ENCODE measurements around the gene CRNKL1. TPM values are rescaled to one million over a fixed set of nuclear protein-coding genes. Genes with fewer than 3 reads are reported as not detected.

Gene CRNKL1
- total RNA-seq, 2 donors from 2014 or later, result 22.2 to 23.4 TPM

DNA sequence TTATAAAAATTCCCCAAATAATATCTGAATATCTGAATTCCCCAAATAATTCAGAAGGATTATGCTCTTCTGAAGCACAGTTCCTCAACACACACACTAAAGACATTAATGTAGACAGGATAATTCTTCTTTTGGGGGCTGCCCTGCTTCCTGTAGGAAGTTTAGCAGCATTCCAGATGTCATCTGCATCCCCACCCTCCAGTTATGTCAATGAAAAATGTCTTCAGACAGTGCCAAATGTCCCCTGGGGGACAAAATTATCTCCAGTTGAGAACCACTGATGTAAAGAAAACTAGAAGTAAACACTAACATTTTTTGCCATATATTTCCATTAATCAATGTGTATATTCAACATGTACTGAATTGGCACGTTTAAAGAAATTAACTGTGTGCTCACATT lies 61.0 kb downstream of the CRNKL1 start:
- Mint-ChIP-seq H3K4me3 (no peak overlapping the region), H3K4me1 (peaks cover 12% of the 10 kb centered on the region), H3K27me3 (ENCODE audit: insufficient read depth) (no peaks in the 10 kb centered on the region), H3K36me3 (ENCODE audit: low read depth) (no peaks in the 10 kb centered on the region), H3K27ac (no peak overlapping the region), H3K9me3 (no peaks in the 10 kb centered on the region)
- WGBS, 2 experiments (ENCODE audit: insufficient coverage in 1 of 2, insufficient read length in 1 of 2), result 94 to 100% methylated on average over 1 of the region's 1 CpG
- TF ChIP-seq, protein P1, sequence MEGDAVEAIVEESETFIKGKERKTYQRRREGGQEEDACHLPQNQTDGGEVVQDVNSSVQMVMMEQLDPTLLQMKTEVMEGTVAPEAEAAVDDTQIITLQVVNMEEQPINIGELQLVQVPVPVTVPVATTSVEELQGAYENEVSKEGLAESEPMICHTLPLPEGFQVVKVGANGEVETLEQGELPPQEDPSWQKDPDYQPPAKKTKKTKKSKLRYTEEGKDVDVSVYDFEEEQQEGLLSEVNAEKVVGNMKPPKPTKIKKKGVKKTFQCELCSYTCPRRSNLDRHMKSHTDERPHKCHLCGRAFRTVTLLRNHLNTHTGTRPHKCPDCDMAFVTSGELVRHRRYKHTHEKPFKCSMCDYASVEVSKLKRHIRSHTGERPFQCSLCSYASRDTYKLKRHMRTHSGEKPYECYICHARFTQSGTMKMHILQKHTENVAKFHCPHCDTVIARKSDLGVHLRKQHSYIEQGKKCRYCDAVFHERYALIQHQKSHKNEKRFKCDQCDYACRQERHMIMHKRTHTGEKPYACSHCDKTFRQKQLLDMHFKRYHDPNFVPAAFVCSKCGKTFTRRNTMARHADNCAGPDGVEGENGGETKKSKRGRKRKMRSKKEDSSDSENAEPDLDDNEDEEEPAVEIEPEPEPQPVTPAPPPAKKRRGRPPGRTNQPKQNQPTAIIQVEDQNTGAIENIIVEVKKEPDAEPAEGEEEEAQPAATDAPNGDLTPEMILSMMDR (conservative IDR thresholded peaks at IDR 0.05), result no peak
- H3K27ac ChIP-seq (ENCODE audit: low read depth, low read length), result no peak overlapping the region
- no peak overlapping the region for H3K4me3 ChIP-seq (ENCODE audit: low read length)
- peaks cover 2% of the 10 kb centered on the region for H3K4me1 ChIP-seq (ENCODE audit: control insufficient read depth, insufficient read depth, low read length)
- H3K36me3 ChIP-seq (ENCODE audit: control insufficient read depth, insufficient read depth, low read length), result no peaks in the 10 kb centered on the region
- no peaks in the 10 kb centered on the region for H3K9me3 ChIP-seq (ENCODE audit: control insufficient read depth, low read length)
- H3K27me3 ChIP-seq (ENCODE audit: control insufficient read depth, insufficient read depth, low read length, poor library complexity, severe bottlenecking), result no peaks in the 10 kb centered on the region
- no peak for DNase-seq
- H3K9ac ChIP-seq (ENCODE audit: extremely low read depth, low read length, poor library complexity, severe bottlenecking), result no peak overlapping the region

- H3K4me1 Mint-ChIP-seq, result peaks cover 12% of the 10 kb centered on the region
- Histone ChIP-seq H3K27ac (ENCODE audit: low read depth, low read length) (no peak overlapping the region), H3K4me3 (ENCODE audit: low read length) (no peak overlapping the region), H3K27me3 (ENCODE audit: control insufficient read depth, insufficient read depth, low read length, poor library complexity, severe bottlenecking) (no peaks in the 10 kb centered on the region), H3K4me1 (ENCODE audit: control insufficient read depth, insufficient read depth, low read length) (peaks cover 2% of the 10 kb centered on the region), H3K9ac (ENCODE audit: extremely low read depth, low read length, poor library complexity, severe bottlenecking) (no peak overlapping the region), H3K9me3 (ENCODE audit: control insufficient read depth, low read length) (no peaks in the 10 kb centered on the region), H3K36me3 (ENCODE audit: control insufficient read depth, insufficient read depth, low read length) (no peaks in the 10 kb centered on the region)
- no peak for DNase-seq
- TF ChIP-seq, protein P1 (conservative IDR thresholded peaks at IDR 0.05), result no peak
- H3K27ac Mint-ChIP-seq, result no peak overlapping the region
- H3K27me3 Mint-ChIP-seq (ENCODE audit: insufficient read depth), result no peaks in the 10 kb centered on the region
- H3K9me3 Mint-ChIP-seq, result no peaks in the 10 kb centered on the region
- 91 to 100% methylated on average over 4 to 5 of the region's 5 CpGs for WGBS, 2 experiments (ENCODE audit: insufficient coverage in 1 of 2, insufficient read length in 1 of 2)
- H3K4me3 Mint-ChIP-seq, result no peak overlapping the region
- H3K36me3 Mint-ChIP-seq (ENCODE audit: low read depth), result no peaks in the 10 kb centered on the region
Measured at GRCh38 chr20:19990850-19991249, 61.4 kb downstream of the CRNKL1 start.

GRCh38 chr20:19987046-19987445 lies 65.2 kb downstream of the CRNKL1 start:
- WGBS, 2 experiments (ENCODE audit: insufficient coverage in 1 of 2, insufficient read length in 1 of 2), result 91 to 100% methylated on average over 1 to 4 of the region's 4 CpGs
- no peaks in the 10 kb centered on the region for H3K27me3 Mint-ChIP-seq (ENCODE audit: insufficient read depth)
- H3K36me3 Mint-ChIP-seq (ENCODE audit: low read depth), result no peaks in the 10 kb centered on the region
- no peaks in the 10 kb centered on the region for H3K27me3 ChIP-seq (ENCODE audit: control insufficient read depth, insufficient read depth, low read length, poor library complexity, severe bottlenecking)
- H3K27ac Mint-ChIP-seq, result no peak overlapping the region
- TF ChIP-seq, protein P1 (conservative IDR thresholded peaks at IDR 0.05), result no peak
- no peak for DNase-seq
- no peak overlapping the region for H3K9ac ChIP-seq (ENCODE audit: extremely low read depth, low read length, poor library complexity, severe bottlenecking)
- H3K4me3 ChIP-seq (ENCODE audit: low read length), result no peak overlapping the region
- H3K4me3 Mint-ChIP-seq, result no peak overlapping the region
- peaks cover 5% of the 10 kb centered on the region for H3K4me1 Mint-ChIP-seq
- no peaks in the 10 kb centered on the region for H3K36me3 ChIP-seq (ENCODE audit: control insufficient read depth, insufficient read depth, low read length)
- H3K9me3 ChIP-seq (ENCODE audit: control insufficient read depth, low read length), result no peaks in the 10 kb centered on the region
- H3K4me1 ChIP-seq (ENCODE audit: control insufficient read depth, insufficient read depth, low read length), result no peaks in the 10 kb centered on the region
- no peak overlapping the region for H3K27ac ChIP-seq (ENCODE audit: low read depth, low read length)
- no peaks in the 10 kb centered on the region for H3K9me3 Mint-ChIP-seq

Measured in endodermal cell (in vitro differentiated cells).